CD14-positive monocyte (primary cell): ENCODE results near the gene UBE2O. TPM values are rescaled to one million over a fixed set of nuclear protein-coding genes. Genes with fewer than 3 reads are reported as not detected.

Experiments used
- DNase-seq, 3 donors: peaks; one replicate each; pipeline ENCODE4 v3.0.0-alpha.2; 2011 to 2022
- H2AFZ ChIP-seq: 2 replicates; pipeline ENCODE4 v1.6.0; 2012; ENCODE audit warnings: mild to moderate bottlenecking, low read depth, low read length, inconsistent platforms; ENCODE audit not compliant: insufficient read depth, poor library complexity, severe bottlenecking
- H3K27ac ChIP-seq, 2 donors: 1 replicate in 1 of 2; 2 replicates in 1 of 2; pipeline ENCODE4 v1.5.1; 2012 to 2013; ENCODE audit warnings: low read length in 2 of 2, control low read depth in 1 of 2, inconsistent platforms in 1 of 2, low read depth in 1 of 2, mild to moderate bottlenecking in 1 of 2
- H3K27me3 ChIP-seq, 2 donors: one replicate each; pipeline versions ENCODE4 v1.6.0 to v1.6.1; 2011 to 2013; ENCODE audit warnings: low read length in 2 of 2; ENCODE audit not compliant: control insufficient read depth in 2 of 2, insufficient read depth in 2 of 2
- H3K36me3 ChIP-seq, 2 donors: replicated peaks in 1 of 2; 1 replicate in 1 of 2; 2 replicates in 1 of 2; pipeline versions ENCODE4 v1.5.1 to v1.6.1; 2012 to 2013; ENCODE audit warnings: low read length in 2 of 2, control low read depth in 1 of 2, inconsistent platforms in 1 of 2, mild to moderate bottlenecking in 1 of 2; ENCODE audit not compliant: insufficient read depth in 2 of 2, control insufficient read depth in 1 of 2
- H3K4me1 ChIP-seq, 2 donors: 1 replicate in 1 of 2; 2 replicates in 1 of 2; pipeline versions ENCODE4 v1.5.1 to v1.6.1; 2012 to 2013; ENCODE audit warnings: low read length in 2 of 2, control low read depth in 1 of 2, inconsistent platforms in 1 of 2, mild to moderate bottlenecking in 1 of 2, moderate library complexity in 1 of 2; ENCODE audit not compliant: insufficient read depth in 2 of 2, control insufficient read depth in 1 of 2
- H3K4me2 ChIP-seq: replicated peaks from 2 replicates; pipeline ENCODE3; 2012; ENCODE audit warnings: low read length, moderate library complexity, mild to moderate bottlenecking; ENCODE audit not compliant: poor library complexity, severe bottlenecking; ENCODE audit errors: extremely low read depth
- H3K4me3 ChIP-seq, 3 experiments: fragments of 200-600 bp in 1 of 3; sonication (generic) in 1 of 3; replicated peaks in 1 of 3; 1 replicate in 2 of 3; 2 replicates in 1 of 3; pipeline ENCODE4 v1.5.1; 2011 to 2013; ENCODE audit warnings: low read length in 3 of 3, mild to moderate bottlenecking in 3 of 3, control low read depth in 2 of 3, low read depth in 2 of 3, inconsistent platforms in 1 of 3, moderate library complexity in 1 of 3
- H3K79me2 ChIP-seq: 2 replicates; pipeline ENCODE4 v1.6.0; 2012; ENCODE audit warnings: mild to moderate bottlenecking, control low read depth, inconsistent platforms, low read length, moderate library complexity; ENCODE audit not compliant: insufficient read depth
- H3K9ac ChIP-seq: 2 replicates; pipeline ENCODE4 v1.6.0; 2017; ENCODE audit warnings: low read length, mild to moderate bottlenecking; ENCODE audit not compliant: insufficient read depth, poor library complexity, severe bottlenecking
- H3K9me3 ChIP-seq, 2 donors: replicated peaks in 1 of 2; 1 replicate in 1 of 2; 2 replicates in 1 of 2; pipeline versions ENCODE4 v1.5.1 to v1.6.1; 2012 to 2013; ENCODE audit warnings: low read length in 2 of 2, control low read depth in 1 of 2; ENCODE audit not compliant: control insufficient read depth in 1 of 2, insufficient read depth in 1 of 2
- H4K20me1 ChIP-seq: 2 replicates; pipeline ENCODE4 v1.6.0; 2012; ENCODE audit warnings: mild to moderate bottlenecking, low read length, control low read depth, moderate library complexity; ENCODE audit not compliant: insufficient read depth
- H3K27ac Mint-ChIP-seq, 7 donors: one replicate each; pipeline ENCODE4 v1.8.0; 2020; ENCODE audit warnings: mild to moderate bottlenecking in 7 of 7, mixed read lengths in 7 of 7, moderate library complexity in 6 of 7, inconsistent platforms in 2 of 7
- H3K27me3 Mint-ChIP-seq, 3 donors: one replicate each; pipeline ENCODE4 v1.8.0; 2021 to 2022; ENCODE audit warnings: low read depth in 3 of 3, mild to moderate bottlenecking in 3 of 3, mixed read lengths in 3 of 3, moderate library complexity in 3 of 3, inconsistent platforms in 1 of 3
- H3K36me3 Mint-ChIP-seq, 2 donors: one replicate each; pipeline ENCODE4 v1.8.0; 2020; ENCODE audit warnings: mixed read lengths in 2 of 2, inconsistent platforms in 1 of 2, mild to moderate bottlenecking in 1 of 2
- H3K4me1 Mint-ChIP-seq: one replicate; pipeline ENCODE4 v1.8.0; 2020; ENCODE audit warnings: mild to moderate bottlenecking, mixed read lengths
- H3K4me3 Mint-ChIP-seq, 2 donors: one replicate each; pipeline ENCODE4 v1.8.0; 2020; ENCODE audit warnings: mild to moderate bottlenecking in 2 of 2, mixed read lengths in 2 of 2, moderate library complexity in 1 of 2
- H3K9me3 Mint-ChIP-seq, 7 donors: one replicate each; pipeline ENCODE4 v1.8.0; 2020 to 2022; ENCODE audit warnings: mixed read lengths in 7 of 7, mild to moderate bottlenecking in 6 of 7, moderate library complexity in 6 of 7, inconsistent platforms in 2 of 7
- WGBS: methylation state at CpG from one replicate; pipeline ENCODE4 v1.1.5; 2013; ENCODE audit warnings: missing lambda C conversion rate; ENCODE audit not compliant: insufficient coverage; 5-methylcytosine and 5-hydroxymethylcytosine counted together
- intact Hi-C, 2 donors: fragments of 100-400 bp; cut with micrococcal nuclease; formaldehyde crosslinking; loops; one replicate each; pipeline versions ENCODE4 v1.15.0 to v1.15.1; 2023
- polyA plus RNA-seq, 3 donors: library from polyadenylated mRNA; depleted of rRNA in 1 of 3; unstranded in 2 of 3; stranded (reverse) in 1 of 3; fragments of 300-500 nt in 2 of 3; fragments of >200 nt in 1 of 3; fragmentation: Illumina TruSeq in 2 of 3; gene quantifications; 1 replicate in 2 of 3; 2 replicates in 1 of 3; pipeline ENCODE4 v1.2.3, GENCODE V29; 2012 to 2021
- TF ChIP-seq, protein P1 (sequence below): fragments of 200-600 bp; IDR thresholded peaks from one replicate; pipeline ENCODE4 v1.8.0; 2022; ENCODE audit warnings: antibody characterized with exemption, mild to moderate bottlenecking

Gene UBE2O
- polyA plus RNA-seq, 3 donors = 1.3 to 15.1 (median 4.5) TPM

GRCh38 chr17:76474238-76474637, 21.3 kb upstream of the UBE2O start:
- Histone ChIP-seq H3K79me2 (no peaks in the 10 kb centered on the region), H3K4me2 (no peak overlapping the region), H3K36me3 (peaks cover 97 to 100% of the 10 kb centered on the region in 2 donors), H3K27me3 (no peaks in the 10 kb centered on the region), H2AFZ (no peak overlapping the region), H3K9ac (no peak overlapping the region), H3K27ac (no peak overlapping the region), H4K20me1 (peaks cover 13% of the 10 kb centered on the region), H3K9me3 (no peaks in the 10 kb centered on the region), H3K4me1 (peaks cover under 1 to 2% of the 10 kb centered on the region in 2 donors), H3K4me3 (no peak overlapping the region)
- no peak overlapping the region for H3K4me3 Mint-ChIP-seq
- WGBS = 95% methylated on average over 10 of the region's 14 CpGs
- H3K27ac Mint-ChIP-seq = peak overlapping the region in 2 of 7 donors; percentile 37 to 86
- H3K4me1 Mint-ChIP-seq = peaks cover 2% of the 10 kb centered on the region
- TF ChIP-seq, protein P1, sequence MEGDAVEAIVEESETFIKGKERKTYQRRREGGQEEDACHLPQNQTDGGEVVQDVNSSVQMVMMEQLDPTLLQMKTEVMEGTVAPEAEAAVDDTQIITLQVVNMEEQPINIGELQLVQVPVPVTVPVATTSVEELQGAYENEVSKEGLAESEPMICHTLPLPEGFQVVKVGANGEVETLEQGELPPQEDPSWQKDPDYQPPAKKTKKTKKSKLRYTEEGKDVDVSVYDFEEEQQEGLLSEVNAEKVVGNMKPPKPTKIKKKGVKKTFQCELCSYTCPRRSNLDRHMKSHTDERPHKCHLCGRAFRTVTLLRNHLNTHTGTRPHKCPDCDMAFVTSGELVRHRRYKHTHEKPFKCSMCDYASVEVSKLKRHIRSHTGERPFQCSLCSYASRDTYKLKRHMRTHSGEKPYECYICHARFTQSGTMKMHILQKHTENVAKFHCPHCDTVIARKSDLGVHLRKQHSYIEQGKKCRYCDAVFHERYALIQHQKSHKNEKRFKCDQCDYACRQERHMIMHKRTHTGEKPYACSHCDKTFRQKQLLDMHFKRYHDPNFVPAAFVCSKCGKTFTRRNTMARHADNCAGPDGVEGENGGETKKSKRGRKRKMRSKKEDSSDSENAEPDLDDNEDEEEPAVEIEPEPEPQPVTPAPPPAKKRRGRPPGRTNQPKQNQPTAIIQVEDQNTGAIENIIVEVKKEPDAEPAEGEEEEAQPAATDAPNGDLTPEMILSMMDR = no peak
- peaks cover 84 to 98% of the 10 kb centered on the region in 2 donors for H3K36me3 Mint-ChIP-seq
- intact Hi-C loops = no loop called here
- no peak for DNase-seq
- peaks cover 0 to 4% (median 0%) of the 10 kb centered on the region in 3 donors for H3K27me3 Mint-ChIP-seq
- no peaks in the 10 kb centered on the region for H3K9me3 Mint-ChIP-seq

DNA sequence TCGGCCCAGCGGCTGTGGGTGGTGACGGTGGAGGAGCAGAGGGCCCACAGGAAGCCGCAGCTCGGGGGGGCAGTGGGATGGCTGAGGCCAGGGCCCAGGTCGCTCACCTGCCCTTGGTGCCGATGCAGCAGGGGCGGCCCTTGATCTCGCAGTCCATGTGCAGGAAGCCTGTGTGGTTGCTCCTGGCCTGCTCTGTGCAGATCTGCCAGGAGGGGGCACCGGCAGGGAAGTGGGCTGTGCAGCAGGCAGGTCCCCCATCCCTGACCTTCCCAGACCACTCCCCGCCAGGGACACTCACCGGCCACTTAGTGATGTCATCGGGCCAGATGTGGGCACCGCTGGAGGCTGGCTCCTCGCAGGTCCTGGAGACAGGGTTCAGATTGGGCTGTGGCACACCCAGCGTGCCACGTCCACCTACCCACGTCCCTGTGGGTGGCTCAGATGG, 20.6 kb upstream of the UBE2O start:
- Mint-ChIP-seq H3K9me3 (no peaks in the 10 kb centered on the region), H3K27me3 (peaks cover 0 to 4% (median 0%) of the 10 kb centered on the region in 3 donors), H3K36me3 (peaks cover 79 to 98% of the 10 kb centered on the region in 2 donors), H3K27ac (peak overlapping the region in 2 of 7 donors; percentile 9 to 86), H3K4me1 (peaks cover 2% of the 10 kb centered on the region), H3K4me3 (no peak overlapping the region)
- Histone ChIP-seq H3K36me3 (peaks cover 95 to 100% of the 10 kb centered on the region in 2 donors), H3K9me3 (no peaks in the 10 kb centered on the region), H4K20me1 (peaks cover 13% of the 10 kb centered on the region), H3K4me3 (no peak overlapping the region), H2AFZ (no peak overlapping the region), H3K79me2 (no peaks in the 10 kb centered on the region), H3K27me3 (no peaks in the 10 kb centered on the region), H3K4me2 (no peak overlapping the region), H3K9ac (no peak overlapping the region), H3K4me1 (no peaks in the 10 kb centered on the region), H3K27ac (peak overlapping the region in 1 of 2 donors; percentile 14)
- TF ChIP-seq, protein P1 = peak; percentile 52
- WGBS = 91% methylated on average over 18 of the region's 18 CpGs
- intact Hi-C loops = no loop called here
- DNase-seq = peak in 1 of 3 donors; percentile 45
